Mesendoderm (in vitro differentiated cells): Measurements from ENCODE around the gene TMEM89.

Source experiments
- DNase-seq: peaks from one replicate; pipeline ENCODE4 v3.0.0; 2013
- H2AK5ac ChIP-seq: 2 replicates; pipeline ENCODE4 v1.6.1; 2013; ENCODE audit warnings: low read length, inconsistent platforms
- H2BK120ac ChIP-seq: 2 replicates; pipeline ENCODE4 v1.6.1; 2013; ENCODE audit warnings: low read depth, mild to moderate bottlenecking, low read length, moderate library complexity, mixed read lengths
- H2BK15ac ChIP-seq: replicated peaks from 2 replicates; pipeline ENCODE4 v1.6.1; 2013; ENCODE audit warnings: low read depth, mild to moderate bottlenecking, moderate library complexity
- H2BK5ac ChIP-seq: 2 replicates; pipeline ENCODE4 v1.6.1; 2013; ENCODE audit warnings: low read length, inconsistent platforms
- H3K18ac ChIP-seq: 2 replicates; pipeline ENCODE4 v1.6.1; 2013; ENCODE audit warnings: mild to moderate bottlenecking, low read length, mixed read lengths
- H3K23ac ChIP-seq: one replicate; pipeline ENCODE4 v1.6.1; 2013; ENCODE audit warnings: low read length
- H3K27ac ChIP-seq: 2 replicates; pipeline ENCODE4 v1.5.1; 2013; ENCODE audit warnings: low read depth, mild to moderate bottlenecking, inconsistent platforms, low read length, moderate library complexity
- H3K27me3 ChIP-seq: 2 replicates; pipeline ENCODE4 v1.6.1; 2013; ENCODE audit warnings: low read length, control low read depth, mild to moderate bottlenecking, inconsistent platforms; ENCODE audit not compliant: insufficient read depth, poor library complexity
- H3K36me3 ChIP-seq: 2 replicates; pipeline ENCODE4 v1.6.1; 2013; ENCODE audit warnings: low read length, inconsistent platforms; ENCODE audit not compliant: control insufficient read depth, insufficient read depth
- H3K4ac ChIP-seq: one replicate; pipeline ENCODE4 v1.6.1; 2013; ENCODE audit warnings: low read depth, mild to moderate bottlenecking, low read length, moderate library complexity
- H3K4me1 ChIP-seq: 2 replicates; pipeline ENCODE4 v1.6.1; 2013; ENCODE audit warnings: low read depth, low read length, inconsistent platforms; ENCODE audit not compliant: control insufficient read depth
- H3K4me2 ChIP-seq: 2 replicates; pipeline ENCODE4 v1.6.1; 2013; ENCODE audit warnings: low read length
- H3K4me3 ChIP-seq: 2 replicates; pipeline ENCODE4 v1.5.1; 2013; ENCODE audit warnings: mild to moderate bottlenecking, low read length
- H3K56ac ChIP-seq: one replicate; pipeline ENCODE4 v1.6.1; 2013; ENCODE audit warnings: low read length
- H3K79me1 ChIP-seq: 2 replicates; pipeline ENCODE4 v1.6.1; 2013; ENCODE audit warnings: low read length, inconsistent platforms
- H3K79me2 ChIP-seq: 2 replicates; pipeline ENCODE4 v1.6.1; 2013; ENCODE audit warnings: mild to moderate bottlenecking, low read length; ENCODE audit not compliant: control insufficient read depth, insufficient read depth
- H3K9ac ChIP-seq: 2 replicates; pipeline ENCODE4 v1.6.1; 2013; ENCODE audit warnings: low read length, inconsistent platforms
- H4K5ac ChIP-seq: one replicate; pipeline ENCODE4 v1.6.1; 2013; ENCODE audit warnings: low read length
- H4K8ac ChIP-seq: one replicate; pipeline ENCODE4 v1.6.1; 2013; ENCODE audit warnings: low read depth, mild to moderate bottlenecking, control low read depth, low read length, moderate library complexity
- WGBS: extraction: QIAGEN DNeasy Blood & Tissue Kit; methylation state at CpG from one replicate; pipeline ENCODE4 v1.1.7; 2013; ENCODE audit warnings: low lambda C conversion rate, missing lambda C conversion rate; ENCODE audit not compliant: insufficient coverage; ENCODE audit errors: extremely low coverage; 5-methylcytosine and 5-hydroxymethylcytosine counted together

The TMEM89 gene

DNA sequence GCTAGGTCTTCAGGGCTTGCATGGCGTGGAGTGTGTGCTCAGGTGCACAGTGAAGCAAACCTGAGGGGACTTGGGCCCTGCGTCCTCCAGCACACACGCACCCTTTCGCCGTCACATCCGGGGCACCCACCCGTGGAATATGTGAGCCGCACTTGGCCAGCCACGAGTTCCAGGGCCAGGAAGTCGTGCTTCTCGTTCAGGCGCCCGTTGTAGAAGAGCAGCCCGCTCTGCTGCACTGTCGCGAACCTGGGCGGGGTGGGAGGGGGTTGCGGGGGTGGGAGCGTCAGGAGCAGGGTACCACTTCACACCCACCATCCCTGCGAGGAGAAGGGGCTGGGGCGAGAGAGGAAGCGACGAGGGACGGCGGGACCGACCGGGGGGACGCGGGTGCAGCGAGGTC is 34.0 kb upstream of the TMEM89 start:
- no peaks in the 10 kb centered on the region for H3K36me3 ChIP-seq
- no peak for DNase-seq
- H3K56ac ChIP-seq, result peak overlapping the region; percentile 84
- no peaks in the 10 kb centered on the region for H3K79me2 ChIP-seq
- H3K18ac ChIP-seq, result no peak overlapping the region
- no CpG with 5 or more reads among the region's 30 CpGs for WGBS
- no peak overlapping the region for H3K4me2 ChIP-seq
- no peak overlapping the region for H3K23ac ChIP-seq
- no peak overlapping the region for H2BK5ac ChIP-seq
- H3K79me1 ChIP-seq, result no peaks in the 10 kb centered on the region
- H4K8ac ChIP-seq, result no peak overlapping the region
- no peak overlapping the region for H3K27ac ChIP-seq
- H3K4me3 ChIP-seq, result no peak overlapping the region
- H3K9ac ChIP-seq, result peak overlapping the region; percentile 63
- no peak overlapping the region for H2BK15ac ChIP-seq
- no peak overlapping the region for H2AK5ac ChIP-seq
- H2BK120ac ChIP-seq, result no peak overlapping the region
- no peak overlapping the region for H4K5ac ChIP-seq
- peaks cover 6% of the 10 kb centered on the region for H3K4me1 ChIP-seq
- no peaks in the 10 kb centered on the region for H3K27me3 ChIP-seq
- H3K4ac ChIP-seq, result no peak overlapping the region

DNA sequence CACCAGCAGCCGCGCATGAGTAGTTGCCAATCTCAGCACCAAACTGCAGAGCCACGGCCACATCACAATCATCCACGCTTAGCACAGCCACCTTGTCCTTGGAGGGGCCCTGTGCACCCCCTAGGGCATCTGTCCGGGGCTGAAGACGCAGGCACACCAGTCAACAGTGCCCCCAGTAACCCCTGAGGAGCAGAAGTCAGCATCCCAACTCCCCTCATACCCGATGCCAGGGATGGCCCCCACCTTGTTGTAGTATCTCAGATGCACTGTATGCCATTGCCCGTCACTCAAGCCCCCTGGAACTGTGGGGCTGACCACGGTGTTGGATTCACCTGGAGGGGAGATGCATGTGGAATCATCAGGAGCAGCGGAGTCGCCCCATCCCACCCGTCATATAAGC is 33.5 kb upstream of the TMEM89 start:
- Histone ChIP-seq H2BK120ac (no peak overlapping the region), H2BK15ac (no peak overlapping the region), H3K18ac (no peak overlapping the region), H4K5ac (no peak overlapping the region), H4K8ac (no peak overlapping the region), H3K4me2 (no peak overlapping the region), H3K27ac (no peak overlapping the region), H3K23ac (no peak overlapping the region), H3K27me3 (no peaks in the 10 kb centered on the region), H2AK5ac (no peak overlapping the region), H3K4me1 (peaks cover 6% of the 10 kb centered on the region), H3K36me3 (no peaks in the 10 kb centered on the region), H3K4ac (no peak overlapping the region), H3K9ac (no peak overlapping the region), H3K56ac (peak overlapping the region; percentile 84), H3K4me3 (no peak overlapping the region), H3K79me2 (no peaks in the 10 kb centered on the region), H2BK5ac (no peak overlapping the region), H3K79me1 (no peaks in the 10 kb centered on the region)
- whole genome bisulfite sequencing, result no CpG with 5 or more reads among the region's 12 CpGs
- DNase-seq, result no peak

DNA sequence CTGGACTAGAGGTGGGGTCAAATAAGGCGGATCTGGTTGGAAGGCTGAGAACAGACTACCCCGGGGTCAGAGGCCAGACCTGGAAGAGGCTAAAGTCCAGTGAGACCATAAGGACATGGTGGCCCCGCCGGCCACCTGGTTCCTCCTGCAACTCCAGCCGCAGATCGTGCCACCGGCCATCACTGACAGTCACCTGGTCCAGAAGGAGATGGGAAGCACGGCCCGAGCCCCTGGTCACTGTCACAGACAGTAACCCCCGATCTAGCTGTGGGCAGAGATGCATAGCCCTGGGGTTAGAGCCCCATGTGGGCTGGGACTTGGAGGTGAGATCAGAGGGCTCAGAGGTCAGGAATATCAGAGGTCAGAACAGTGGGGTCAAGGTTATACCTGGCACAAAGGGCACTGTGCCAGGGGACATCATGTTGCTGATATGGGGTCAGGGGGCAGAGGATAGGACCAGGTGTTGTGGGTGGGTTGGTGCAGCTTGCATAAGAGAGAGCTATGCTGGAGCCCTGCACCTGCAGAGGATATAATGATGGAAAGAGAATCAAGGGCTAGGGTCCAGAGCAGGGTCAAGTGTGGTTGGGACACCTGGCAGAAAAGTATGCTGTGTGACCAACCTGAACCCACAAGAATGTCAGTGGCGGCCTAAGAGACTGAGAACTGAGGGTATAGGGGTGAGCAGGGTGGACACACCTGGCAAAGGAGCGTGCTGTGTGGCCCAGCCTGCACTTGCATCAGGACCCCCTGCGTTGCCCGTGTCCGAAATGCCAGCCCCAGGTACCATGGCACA is 31.6 kb upstream of the TMEM89 start:
- no peak overlapping the region for H2BK5ac ChIP-seq
- peaks cover 6% of the 10 kb centered on the region for H3K4me1 ChIP-seq
- no peak overlapping the region for H2BK120ac ChIP-seq
- no peak overlapping the region for H3K56ac ChIP-seq
- no peak overlapping the region for H3K9ac ChIP-seq
- H3K4me2 ChIP-seq, result no peak overlapping the region
- no peak overlapping the region for H2AK5ac ChIP-seq
- H3K18ac ChIP-seq, result no peak overlapping the region
- H4K5ac ChIP-seq, result no peak overlapping the region
- H3K79me1 ChIP-seq, result no peaks in the 10 kb centered on the region
- no peak overlapping the region for H2BK15ac ChIP-seq
- no CpG with 5 or more reads among the region's 15 CpGs for WGBS
- H3K27ac ChIP-seq, result no peak overlapping the region
- H3K27me3 ChIP-seq, result no peaks in the 10 kb centered on the region
- H4K8ac ChIP-seq, result no peak overlapping the region
- no peaks in the 10 kb centered on the region for H3K36me3 ChIP-seq
- no peak overlapping the region for H3K4ac ChIP-seq
- H3K79me2 ChIP-seq, result no peaks in the 10 kb centered on the region
- no peak overlapping the region for H3K23ac ChIP-seq
- no peak overlapping the region for H3K4me3 ChIP-seq
- no peak for DNase-seq

DNA sequence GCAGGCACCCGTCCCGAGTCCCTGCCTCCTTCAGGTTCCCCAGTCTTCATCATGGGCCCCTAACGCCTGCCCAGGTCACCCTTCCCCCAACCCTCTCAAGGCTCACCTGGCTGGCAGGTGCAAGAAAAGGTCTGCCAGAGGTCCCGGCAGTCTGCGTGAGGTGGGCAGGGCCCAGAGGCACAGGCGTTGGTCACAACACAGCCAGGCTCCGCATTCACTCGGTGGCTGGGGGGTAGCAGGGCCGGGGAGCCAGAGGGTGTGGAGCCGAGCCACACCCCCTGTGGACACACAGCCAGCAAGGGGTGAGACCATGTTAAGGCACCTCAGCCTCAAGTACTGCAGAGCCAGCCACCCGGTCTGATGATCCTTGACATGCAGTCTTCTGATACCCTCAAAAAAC is 30.2 kb upstream of the TMEM89 start:
- Histone ChIP-seq H3K27ac (no peak overlapping the region), H3K18ac (no peak overlapping the region), H2BK5ac (no peak overlapping the region), H3K4me3 (no peak overlapping the region), H3K4me2 (no peak overlapping the region), H2BK15ac (no peak overlapping the region), H3K27me3 (no peaks in the 10 kb centered on the region), H3K36me3 (no peaks in the 10 kb centered on the region), H3K9ac (no peak overlapping the region), H3K79me2 (no peaks in the 10 kb centered on the region), H4K8ac (no peak overlapping the region), H2BK120ac (no peak overlapping the region), H3K79me1 (no peaks in the 10 kb centered on the region), H3K23ac (no peak overlapping the region), H4K5ac (no peak overlapping the region), H2AK5ac (no peak overlapping the region), H3K4me1 (peaks cover 6% of the 10 kb centered on the region), H3K56ac (no peak overlapping the region), H3K4ac (no peak overlapping the region)
- WGBS, result no CpG with 5 or more reads among the region's 11 CpGs
- no peak for DNase-seq

DNA sequence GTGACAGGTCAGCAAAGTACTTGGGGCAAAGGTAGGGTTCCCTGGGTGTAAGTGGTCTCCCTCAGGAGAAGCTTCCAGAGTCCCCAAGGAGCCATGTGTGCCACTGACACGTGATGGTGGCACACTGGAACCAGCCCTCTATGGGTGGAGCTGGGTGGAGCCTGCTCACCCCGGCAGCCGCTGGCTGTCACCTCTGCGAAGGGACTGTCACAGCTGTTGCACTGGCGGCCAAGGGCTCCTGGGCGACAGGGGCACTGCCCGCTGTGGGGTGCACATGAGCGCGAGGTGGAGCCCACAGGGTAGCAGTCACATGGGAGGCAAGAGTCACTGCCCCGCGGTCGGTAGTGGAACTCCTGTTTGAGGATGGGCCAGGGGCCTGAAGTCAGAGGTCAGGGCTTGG is 29.2 kb upstream of the TMEM89 start:
- Histone ChIP-seq H2BK120ac (no peak overlapping the region), H2BK5ac (no peak overlapping the region), H2AK5ac (no peak overlapping the region), H3K79me2 (no peaks in the 10 kb centered on the region), H3K9ac (no peak overlapping the region), H3K4me3 (no peak overlapping the region), H3K79me1 (no peaks in the 10 kb centered on the region), H3K4ac (no peak overlapping the region), H4K8ac (no peak overlapping the region), H3K4me2 (no peak overlapping the region), H3K27ac (no peak overlapping the region), H3K56ac (no peak overlapping the region), H2BK15ac (no peak overlapping the region), H3K4me1 (peaks cover 2% of the 10 kb centered on the region), H3K27me3 (no peaks in the 10 kb centered on the region), H3K23ac (no peak overlapping the region), H4K5ac (no peak overlapping the region), H3K18ac (no peak overlapping the region), H3K36me3 (no peaks in the 10 kb centered on the region)
- no peak for DNase-seq
- no CpG with 5 or more reads among the region's 12 CpGs for WGBS
